K562 (cell line): ENCODE measurements around the gene PFDN4.

Source experiments
- FOS ChIP-seq: IDR thresholded peaks from 3 replicates; pipeline ENCODE4 v1.6.1; 2011; ENCODE audit not compliant: insufficient read length; ENCODE audit errors: extremely low read depth
- KLF16 ChIP-seq: IDR thresholded peaks from 2 replicates; pipeline ENCODE4 v1.6.1; 2016; ENCODE audit warnings: antibody characterized with exemption
- POLR2A ChIP-seq: fragments of 450-650 bp; conservative IDR thresholded peaks from 2 replicates; pipeline ENCODE4 v1.6.1; 2016
- POLR3G ChIP-seq: IDR thresholded peaks from 2 replicates; pipeline ENCODE4 v1.6.1; 2011; ENCODE audit not compliant: insufficient read length, insufficient replicate concordance; ENCODE audit errors: extremely low read depth
- ZNF253 ChIP-seq: fragments of 250-450 bp; sonication (Bioruptor Pico); conservative IDR thresholded peaks from 2 replicates; pipeline ENCODE4 v1.6.1; 2021; ENCODE audit warnings: mild to moderate bottlenecking
- ZNF766 ChIP-seq: fragments of 200-800 bp; sonication (Bioruptor generic); conservative IDR thresholded peaks from 2 replicates; pipeline ENCODE4 v1.6.1; 2016; ENCODE audit warnings: missing genetic modification characterization, missing compliant biosample characterization
- TF ChIP-seq, protein P1 (sequence below): sonication (generic); formaldehyde crosslinking; IDR thresholded peaks from 2 replicates; pipeline ENCODE4 v1.8.1; 2022; ENCODE audit warnings: missing genetic modification reagents
- TF ChIP-seq, protein P2 (sequence below): conservative IDR thresholded peaks from 2 replicates; pipeline ENCODE4 v1.6.1; 2011; ENCODE audit warnings: low read depth, mild to moderate bottlenecking, low read length; ENCODE audit not compliant: control insufficient read depth
- TF ChIP-seq, protein P3 (sequence below), 3 experiments: IDR thresholded peaks in 2 of 3; conservative IDR thresholded peaks in 1 of 3; 2 replicates each; pipeline ENCODE4 v1.5.1; 2011 to 2012; ENCODE audit warnings: low read length in 3 of 3, mild to moderate bottlenecking in 3 of 3, control low read depth in 2 of 3, improper control_type of control experiment in 1 of 3, inconsistent platforms in 1 of 3, low read depth in 1 of 3, mixed read lengths in 1 of 3, moderate library complexity in 1 of 3; ENCODE audit not compliant: insufficient read depth in 2 of 3
- TF ChIP-seq, protein P4 (sequence below): fragments of 450-650 bp; IDR thresholded peaks from 2 replicates; pipeline ENCODE4 v1.6.1; 2017; ENCODE audit warnings: antibody characterized with exemption, mild to moderate bottlenecking

DNA sequence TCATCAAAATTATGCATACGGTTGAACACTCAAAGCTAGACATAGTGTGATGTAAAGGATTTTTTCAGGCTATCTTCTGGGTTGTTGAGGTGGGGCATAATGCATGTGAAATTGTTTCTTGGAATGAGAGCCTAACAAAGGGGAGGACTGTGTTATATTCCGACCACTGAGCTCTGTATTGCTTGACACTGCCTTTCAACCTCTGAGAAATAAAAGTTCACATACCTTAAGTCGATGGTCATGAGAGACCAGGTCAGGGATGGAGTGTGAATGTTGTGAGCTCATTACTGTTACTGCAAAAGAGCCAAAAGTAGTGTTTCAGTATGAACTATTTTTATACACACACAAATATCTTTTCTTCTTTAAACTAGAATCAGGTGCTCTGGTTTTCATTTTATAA is 5.0 kb downstream of the PFDN4 start:
- TF ChIP-seq, protein P1, sequence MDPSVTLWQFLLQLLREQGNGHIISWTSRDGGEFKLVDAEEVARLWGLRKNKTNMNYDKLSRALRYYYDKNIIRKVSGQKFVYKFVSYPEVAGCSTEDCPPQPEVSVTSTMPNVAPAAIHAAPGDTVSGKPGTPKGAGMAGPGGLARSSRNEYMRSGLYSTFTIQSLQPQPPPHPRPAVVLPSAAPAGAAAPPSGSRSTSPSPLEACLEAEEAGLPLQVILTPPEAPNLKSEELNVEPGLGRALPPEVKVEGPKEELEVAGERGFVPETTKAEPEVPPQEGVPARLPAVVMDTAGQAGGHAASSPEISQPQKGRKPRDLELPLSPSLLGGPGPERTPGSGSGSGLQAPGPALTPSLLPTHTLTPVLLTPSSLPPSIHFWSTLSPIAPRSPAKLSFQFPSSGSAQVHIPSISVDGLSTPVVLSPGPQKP (CRISPR knock-in tag): no peak
- TF ChIP-seq POLR2A (no peak), KLF16 (no peak), ZNF253 (CRISPR knock-in tag) (no peak), ZNF766 (no peak), FOS (no peak), POLR3G (no peak)
- TF ChIP-seq, protein P2, sequence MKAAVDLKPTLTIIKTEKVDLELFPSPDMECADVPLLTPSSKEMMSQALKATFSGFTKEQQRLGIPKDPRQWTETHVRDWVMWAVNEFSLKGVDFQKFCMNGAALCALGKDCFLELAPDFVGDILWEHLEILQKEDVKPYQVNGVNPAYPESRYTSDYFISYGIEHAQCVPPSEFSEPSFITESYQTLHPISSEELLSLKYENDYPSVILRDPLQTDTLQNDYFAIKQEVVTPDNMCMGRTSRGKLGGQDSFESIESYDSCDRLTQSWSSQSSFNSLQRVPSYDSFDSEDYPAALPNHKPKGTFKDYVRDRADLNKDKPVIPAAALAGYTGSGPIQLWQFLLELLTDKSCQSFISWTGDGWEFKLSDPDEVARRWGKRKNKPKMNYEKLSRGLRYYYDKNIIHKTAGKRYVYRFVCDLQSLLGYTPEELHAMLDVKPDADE: no peak
- TF ChIP-seq, protein P3, sequence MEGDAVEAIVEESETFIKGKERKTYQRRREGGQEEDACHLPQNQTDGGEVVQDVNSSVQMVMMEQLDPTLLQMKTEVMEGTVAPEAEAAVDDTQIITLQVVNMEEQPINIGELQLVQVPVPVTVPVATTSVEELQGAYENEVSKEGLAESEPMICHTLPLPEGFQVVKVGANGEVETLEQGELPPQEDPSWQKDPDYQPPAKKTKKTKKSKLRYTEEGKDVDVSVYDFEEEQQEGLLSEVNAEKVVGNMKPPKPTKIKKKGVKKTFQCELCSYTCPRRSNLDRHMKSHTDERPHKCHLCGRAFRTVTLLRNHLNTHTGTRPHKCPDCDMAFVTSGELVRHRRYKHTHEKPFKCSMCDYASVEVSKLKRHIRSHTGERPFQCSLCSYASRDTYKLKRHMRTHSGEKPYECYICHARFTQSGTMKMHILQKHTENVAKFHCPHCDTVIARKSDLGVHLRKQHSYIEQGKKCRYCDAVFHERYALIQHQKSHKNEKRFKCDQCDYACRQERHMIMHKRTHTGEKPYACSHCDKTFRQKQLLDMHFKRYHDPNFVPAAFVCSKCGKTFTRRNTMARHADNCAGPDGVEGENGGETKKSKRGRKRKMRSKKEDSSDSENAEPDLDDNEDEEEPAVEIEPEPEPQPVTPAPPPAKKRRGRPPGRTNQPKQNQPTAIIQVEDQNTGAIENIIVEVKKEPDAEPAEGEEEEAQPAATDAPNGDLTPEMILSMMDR (IDR thresholded peaks at IDR 0.05 in 2 of 3, conservative IDR thresholded peaks at IDR 0.05 in 1 of 3; ENCODE audit: insufficient read depth in 2 of 3, low read depth in 1 of 3, low read length in 3 of 3): no peak
- TF ChIP-seq, protein P4, sequence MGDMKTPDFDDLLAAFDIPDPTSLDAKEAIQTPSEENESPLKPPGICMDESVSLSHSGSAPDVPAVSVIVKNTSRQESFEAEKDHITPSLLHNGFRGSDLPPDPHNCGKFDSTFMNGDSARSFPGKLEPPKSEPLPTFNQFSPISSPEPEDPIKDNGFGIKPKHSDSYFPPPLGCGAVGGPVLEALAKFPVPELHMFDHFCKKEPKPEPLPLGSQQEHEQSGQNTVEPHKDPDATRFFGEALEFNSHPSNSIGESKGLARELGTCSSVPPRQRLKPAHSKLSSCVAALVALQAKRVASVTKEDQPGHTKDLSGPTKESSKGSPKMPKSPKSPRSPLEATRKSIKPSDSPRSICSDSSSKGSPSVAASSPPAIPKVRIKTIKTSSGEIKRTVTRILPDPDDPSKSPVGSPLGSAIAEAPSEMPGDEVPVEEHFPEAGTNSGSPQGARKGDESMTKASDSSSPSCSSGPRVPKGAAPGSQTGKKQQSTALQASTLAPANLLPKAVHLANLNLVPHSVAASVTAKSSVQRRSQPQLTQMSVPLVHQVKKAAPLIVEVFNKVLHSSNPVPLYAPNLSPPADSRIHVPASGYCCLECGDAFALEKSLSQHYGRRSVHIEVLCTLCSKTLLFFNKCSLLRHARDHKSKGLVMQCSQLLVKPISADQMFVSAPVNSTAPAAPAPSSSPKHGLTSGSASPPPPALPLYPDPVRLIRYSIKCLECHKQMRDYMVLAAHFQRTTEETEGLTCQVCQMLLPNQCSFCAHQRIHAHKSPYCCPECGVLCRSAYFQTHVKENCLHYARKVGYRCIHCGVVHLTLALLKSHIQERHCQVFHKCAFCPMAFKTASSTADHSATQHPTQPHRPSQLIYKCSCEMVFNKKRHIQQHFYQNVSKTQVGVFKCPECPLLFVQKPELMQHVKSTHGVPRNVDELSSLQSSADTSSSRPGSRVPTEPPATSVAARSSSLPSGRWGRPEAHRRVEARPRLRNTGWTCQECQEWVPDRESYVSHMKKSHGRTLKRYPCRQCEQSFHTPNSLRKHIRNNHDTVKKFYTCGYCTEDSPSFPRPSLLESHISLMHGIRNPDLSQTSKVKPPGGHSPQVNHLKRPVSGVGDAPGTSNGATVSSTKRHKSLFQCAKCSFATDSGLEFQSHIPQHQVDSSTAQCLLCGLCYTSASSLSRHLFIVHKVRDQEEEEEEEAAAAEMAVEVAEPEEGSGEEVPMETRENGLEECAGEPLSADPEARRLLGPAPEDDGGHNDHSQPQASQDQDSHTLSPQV: no peak
